Hepatic stellate cell (primary cell): ENCODE measurements around the gene PRKACA.
"Not testable (repeated sequence)": the region's sequence is repeated elsewhere in the genome, so short reads cannot be mapped to it uniquely, and the experiment has no call there.

Source experiments
- DNase-seq: peaks from one replicate; pipeline ENCODE4 v3.0.0; 2011; ENCODE audit warnings: low spot score

The PRKACA gene

DNA sequence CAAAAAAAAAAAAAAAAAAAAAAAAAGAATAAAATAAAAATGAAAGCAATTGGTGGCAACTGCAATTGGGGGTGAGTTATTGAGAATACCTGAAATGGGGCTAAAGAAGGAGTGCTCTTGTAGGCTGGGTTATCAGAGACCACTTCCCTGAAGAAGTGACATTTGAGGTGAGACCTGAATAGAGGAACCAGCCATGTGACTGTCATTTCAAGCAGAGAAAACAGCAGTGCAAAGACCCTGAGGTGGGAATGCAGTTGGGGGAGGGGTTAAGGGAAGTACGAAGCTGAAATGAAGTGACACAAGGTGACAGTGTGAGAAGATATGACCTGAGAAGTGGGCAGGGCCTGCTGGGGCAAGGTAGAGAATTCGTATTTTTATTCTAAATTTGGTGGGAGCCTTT, 51.4 kb downstream of the PRKACA start:
- DNase-seq: no peak

DNA sequence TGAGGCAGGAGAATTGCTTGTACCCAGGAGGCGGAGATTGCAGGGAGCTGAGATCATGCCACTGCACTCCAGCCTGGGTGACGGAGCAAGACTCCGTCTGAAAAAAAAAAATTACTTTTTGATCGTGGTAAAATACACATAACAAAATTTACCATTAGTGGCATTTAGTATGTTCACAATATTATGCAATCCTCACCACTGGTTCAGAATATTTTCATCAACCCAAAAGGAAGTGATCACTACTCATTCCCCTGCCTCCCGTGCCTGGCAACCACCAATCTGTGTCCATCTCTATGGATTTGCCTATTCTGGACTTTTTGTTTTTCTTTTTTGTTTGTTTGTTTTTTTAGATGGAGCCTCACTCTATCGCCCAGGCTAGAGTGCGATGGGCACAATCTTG, 54.5 kb downstream of the PRKACA start:
- no peak for DNase-seq

DNA sequence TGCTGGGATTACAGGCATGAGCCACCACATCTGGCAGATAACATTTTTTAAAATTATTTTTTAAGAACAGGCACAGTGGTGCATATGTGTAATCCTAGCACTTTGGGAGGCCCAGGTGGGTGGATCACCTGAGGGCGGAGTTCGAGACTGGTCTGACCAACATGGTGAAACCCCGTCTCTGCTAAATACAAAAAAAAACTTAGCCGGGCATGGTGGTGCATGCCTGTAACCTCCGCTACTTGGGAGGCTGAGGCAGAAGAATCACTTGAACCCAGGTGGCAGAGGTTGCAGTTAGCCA, 55.1 kb downstream of the PRKACA start:
- no peak for DNase-seq

DNA sequence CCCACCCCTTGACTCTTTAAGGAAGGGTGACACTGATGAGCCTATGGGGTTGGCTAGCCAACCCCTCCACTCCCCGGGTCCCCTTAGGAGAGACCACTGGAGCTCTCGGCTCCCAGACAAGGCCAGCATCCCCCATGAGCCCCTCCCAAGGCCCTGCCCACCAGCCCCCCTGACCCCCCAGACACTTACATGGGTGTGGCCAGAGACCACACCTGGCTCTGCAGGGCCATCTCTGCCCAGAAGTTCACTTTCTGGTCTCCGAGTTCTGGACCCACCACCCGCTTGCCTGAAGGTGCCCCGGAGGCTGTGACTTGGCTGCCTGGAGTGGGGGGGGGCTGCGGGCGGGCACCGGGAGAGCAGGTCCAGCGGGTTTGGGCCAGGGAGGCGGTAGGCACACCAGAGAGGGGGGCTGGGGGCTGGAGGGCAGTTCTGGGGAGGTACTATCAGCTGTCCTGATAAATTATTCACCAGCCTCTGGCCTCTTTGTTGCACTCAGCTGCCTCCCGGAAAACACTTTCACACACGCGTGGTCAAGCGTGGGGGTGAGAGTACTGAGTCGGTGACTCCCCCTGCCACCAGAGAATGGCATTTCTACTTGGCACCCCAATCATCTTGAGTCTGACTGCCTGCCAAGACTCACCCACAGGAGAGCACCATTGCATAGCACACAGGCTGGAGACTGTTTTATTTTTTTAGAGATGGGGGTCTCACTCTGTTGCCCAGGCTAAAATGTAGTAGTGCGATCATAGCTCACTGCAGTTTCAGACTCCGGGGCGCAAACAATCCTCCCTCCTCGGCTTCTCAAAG, 55.6 kb downstream of the PRKACA start, which contains the start of gene PALM3:
Gene PALM3, minus strand, starts transcription at position 326 of the 807 bp plus-strand sequence. Its CDS starts 96 bp downstream, at position 230.
- no peak for DNase-seq

DNA sequence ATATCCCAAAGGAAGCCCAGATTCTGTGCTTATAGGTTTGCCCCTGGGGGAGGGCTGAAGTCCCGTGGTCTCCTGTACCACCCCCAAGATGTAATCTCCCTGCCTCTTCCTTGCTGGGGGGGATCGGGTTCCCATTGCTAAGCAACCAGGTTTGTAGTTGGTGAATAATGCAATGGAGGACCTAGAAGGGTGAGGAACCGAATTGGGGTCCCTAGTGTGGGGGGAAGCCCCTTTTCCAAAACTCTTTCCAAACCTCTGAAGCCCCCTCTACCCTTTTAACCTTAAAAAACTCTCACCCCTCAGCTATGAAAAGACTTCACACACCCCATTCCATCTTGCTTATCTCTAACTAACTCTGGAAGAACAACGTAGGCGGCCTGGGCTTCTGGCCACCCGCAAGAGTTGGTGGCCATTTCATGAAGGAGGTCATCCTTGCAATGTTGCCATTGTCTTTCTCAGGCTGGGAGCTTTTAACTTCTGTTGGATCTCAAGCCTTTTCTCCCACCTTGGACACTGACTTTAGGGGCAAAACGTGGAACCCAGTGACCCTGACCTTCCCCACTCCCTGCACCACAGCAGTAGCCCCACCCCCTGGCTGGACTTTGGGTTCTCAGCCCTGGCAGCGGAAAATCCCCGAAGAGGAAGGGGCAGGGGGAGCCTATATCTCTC, 56.3 kb downstream of the PRKACA start:
- no peak for DNase-seq

DNA sequence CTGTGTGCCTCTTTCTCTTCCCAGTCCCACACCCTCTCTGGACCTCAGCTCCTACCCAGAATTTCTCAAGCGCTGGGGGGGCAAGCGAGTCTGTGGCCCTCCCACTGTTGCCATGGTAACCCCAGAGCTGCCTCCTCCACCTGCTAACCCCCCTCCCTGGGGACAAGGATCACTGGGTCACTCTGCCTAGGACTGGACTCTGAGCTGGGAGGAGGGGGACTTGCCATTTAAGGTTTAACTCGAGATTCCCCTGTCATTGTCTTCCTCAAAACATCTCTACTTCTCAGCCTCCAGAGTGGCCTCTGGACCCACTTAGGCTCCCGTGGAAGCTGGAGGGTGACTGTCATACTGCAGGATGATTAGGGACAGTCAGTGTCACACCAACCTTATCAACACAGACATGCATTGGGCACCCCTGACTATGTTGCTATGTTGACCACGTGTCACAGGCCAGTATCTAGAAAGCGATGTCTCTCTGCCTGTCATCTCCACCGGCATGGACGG, 57.9 kb downstream of the PRKACA start:
- DNase-seq: no peak

DNA sequence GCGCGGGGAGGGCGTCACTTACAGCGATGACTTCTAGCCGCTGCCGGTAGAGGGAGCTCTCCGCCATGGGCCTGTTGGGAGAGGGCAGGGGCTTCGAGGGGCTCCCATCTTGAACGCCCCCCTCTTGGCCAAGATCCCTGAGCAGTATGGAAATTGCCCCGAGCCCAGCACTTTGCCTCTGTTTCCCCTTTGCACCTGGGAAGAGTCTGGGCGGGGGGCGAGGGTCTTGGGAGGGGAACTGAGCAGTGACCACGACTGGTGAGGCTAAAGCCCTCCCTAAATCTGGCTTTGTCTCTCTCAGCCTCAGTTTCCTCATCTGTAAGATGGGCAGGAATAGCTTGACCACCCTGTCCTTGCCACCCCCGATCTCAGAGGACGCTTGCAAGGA, 58.5 kb downstream of the PRKACA start:
- no peak for DNase-seq

DNA sequence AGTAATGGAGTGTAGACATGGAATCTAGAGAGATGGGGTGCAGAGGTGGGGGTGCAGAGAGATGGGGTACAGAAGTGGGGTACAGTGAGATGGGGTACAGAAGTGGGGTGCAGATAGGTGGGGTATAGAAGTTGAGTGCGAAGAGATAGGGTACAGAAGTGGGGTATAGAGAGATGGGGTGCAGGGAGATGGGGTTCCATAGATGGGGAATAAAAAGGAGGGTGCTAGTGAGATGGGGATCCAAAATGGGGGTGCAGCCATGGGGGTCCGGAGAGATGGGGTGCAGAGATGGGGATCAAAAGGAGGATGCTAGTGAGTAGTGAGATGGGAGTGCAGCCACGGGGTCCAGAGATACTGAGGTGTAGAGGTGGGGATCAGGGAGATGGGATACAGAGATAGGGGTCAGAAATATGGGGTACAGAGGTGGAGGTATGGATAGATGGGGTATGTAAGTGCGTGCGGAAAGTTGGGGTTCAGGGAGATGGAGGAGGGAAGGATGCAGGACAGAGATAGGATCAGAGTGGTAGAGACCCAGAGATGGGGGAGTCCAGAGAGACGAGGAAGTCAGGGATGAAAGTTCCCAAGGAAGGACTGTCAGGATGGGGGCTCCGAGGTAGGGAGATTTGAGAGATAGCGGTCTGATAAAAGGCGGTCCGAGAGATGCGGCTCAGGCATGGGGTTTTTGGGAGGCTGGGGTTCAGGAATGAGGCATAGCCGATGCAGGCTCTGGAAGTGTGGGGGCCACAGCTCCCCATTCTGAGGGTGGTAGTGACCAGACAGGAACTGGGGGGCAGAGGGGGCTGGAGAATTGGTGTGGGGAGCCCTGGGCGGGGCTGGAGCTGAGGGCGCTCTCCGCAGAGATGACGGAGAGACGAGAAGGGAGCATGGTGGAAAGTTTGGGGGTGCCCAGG, 59.1 kb downstream of the PRKACA start:
- DNase-seq: no peak

DNA sequence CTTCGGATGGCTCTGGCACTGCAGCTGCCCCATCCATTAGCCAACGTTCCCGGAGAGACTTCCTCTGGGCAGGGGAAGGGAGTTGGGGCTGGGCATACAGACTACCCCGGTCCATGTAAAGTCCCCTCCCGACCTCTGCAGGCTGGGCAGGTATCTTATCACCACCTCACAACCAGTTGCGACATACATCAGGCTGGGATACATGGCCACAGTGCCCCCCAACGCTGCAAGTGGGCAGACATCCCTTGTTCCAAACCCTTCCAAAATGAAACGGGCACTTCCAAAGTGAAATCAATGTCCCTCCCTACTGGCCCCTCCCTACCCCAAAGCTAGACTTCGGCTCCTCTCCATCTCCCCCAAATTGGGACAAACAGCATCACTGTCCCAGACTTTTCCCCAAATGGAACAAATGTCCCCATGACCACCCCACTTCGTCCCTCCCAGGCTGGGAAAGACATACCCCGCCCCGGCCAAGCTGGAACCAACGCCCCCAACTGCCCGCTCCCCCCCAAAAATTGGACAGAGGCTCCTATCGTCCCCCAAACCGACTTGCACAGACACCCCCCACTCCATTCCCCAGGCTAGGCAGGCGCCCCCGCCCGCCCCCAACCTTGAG, 60.7 kb downstream of the PRKACA start:
- no peak for DNase-seq

DNA sequence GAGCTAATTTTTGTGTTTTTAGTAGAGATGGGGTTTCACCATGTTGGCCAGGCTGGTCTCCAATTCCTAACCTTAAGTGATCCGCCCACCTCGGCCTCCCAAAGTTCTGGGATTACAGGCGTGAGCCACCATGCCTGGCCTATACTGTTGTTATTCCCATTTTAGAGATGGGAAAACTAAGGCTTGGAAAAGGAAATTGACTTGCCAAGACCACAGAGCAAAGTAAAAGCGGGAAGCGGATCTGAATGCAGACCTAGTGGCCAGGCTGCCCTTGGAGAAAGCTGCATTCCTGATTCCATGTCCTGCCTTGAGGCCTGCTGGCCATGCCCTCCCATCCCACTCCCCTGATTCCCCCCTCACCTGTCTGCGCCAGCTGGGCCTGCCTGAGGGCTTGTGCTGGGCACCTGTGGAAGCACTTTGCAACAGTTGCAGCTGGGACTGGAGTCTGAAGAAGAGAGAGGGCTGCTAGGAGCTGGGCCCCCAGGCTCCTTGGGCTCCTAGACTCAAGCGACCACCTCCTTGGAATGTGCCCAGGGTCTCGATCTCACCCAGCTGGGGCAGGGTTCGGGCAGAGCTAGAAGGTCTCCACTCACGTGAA, 61.4 kb downstream of the PRKACA start:
- no peak for DNase-seq

DNA sequence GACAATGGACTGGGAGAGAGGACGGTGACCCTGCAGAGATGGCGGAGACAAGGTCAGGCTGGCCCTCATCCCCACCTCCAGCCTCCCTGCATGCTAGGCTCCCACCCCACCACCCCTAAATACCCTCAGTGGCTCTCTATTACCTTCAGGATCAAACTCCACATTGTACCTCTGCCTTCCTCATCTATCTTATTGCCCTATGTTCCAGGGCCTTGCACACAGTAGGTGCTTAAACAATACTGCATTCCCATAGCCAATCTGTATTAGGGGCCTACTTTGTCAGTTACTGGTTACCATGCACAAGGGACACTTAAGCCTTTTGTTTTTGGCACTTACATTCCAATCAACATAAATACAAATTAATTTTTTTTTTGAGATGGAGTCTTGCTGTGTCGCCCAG, 62.2 kb downstream of the PRKACA start:
- no peak for DNase-seq

DNA sequence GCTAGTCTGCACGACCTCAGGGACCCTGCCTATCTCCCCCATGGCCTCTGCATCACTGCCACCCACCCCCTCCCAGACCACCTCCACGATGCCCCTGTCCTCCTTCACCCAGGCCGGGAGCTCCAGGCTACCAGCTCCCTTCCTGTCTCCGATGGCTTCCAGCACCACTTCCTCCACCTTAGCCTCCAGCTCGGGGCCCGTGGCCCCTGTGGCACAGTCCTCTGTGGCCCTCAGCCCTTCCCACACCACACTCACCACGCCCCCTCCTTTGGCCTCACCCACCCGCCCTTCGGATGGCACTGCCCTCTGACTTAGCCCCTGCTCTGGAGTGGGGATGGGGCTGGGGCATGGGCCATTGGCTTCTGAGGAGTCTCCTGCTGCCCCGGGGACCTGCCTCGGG, 62.8 kb downstream of the PRKACA start:
- DNase-seq: no peak

DNA sequence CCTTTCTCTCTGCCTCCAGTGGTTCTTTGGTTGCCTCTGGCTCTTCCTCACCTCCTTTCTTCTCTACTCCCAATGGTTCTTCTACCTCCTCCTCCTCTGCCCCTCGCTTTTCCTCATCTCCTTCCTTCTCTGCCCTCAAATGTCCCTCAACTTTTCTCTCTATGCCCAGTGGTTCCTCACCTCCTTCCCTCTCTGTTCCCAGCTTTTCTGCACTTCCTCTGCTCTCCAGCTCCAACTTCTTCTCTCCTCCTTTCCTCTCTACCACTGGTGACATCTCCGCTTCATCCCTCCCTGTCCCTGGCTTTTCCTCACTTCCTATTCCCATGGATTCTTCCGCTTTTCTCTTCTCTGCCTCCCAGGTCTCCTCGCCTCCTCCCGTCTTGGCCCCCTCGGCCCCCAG, 63.5 kb downstream of the PRKACA start:
- DNase-seq: no peak

DNA sequence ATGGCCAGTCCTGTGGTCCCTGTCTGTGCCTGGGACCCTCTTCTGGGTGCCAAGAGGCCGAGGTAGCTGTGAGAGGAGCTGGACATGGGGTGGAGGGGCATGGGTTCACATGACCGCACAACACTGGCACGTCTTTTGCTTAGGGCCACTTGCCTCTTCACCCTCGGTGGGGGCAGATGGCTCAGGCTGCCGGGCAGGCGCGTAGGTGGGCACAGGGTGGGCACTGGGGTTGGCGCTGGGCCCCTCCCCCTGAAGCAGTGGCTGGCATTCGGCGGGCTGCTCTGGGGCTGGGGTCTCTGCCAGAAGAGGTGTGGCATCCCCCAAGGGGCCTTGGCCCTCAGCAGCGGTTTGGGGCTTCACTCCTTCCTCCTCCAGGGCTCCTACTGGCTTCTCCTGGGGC, 64.1 kb downstream of the PRKACA start:
- no peak for DNase-seq

DNA sequence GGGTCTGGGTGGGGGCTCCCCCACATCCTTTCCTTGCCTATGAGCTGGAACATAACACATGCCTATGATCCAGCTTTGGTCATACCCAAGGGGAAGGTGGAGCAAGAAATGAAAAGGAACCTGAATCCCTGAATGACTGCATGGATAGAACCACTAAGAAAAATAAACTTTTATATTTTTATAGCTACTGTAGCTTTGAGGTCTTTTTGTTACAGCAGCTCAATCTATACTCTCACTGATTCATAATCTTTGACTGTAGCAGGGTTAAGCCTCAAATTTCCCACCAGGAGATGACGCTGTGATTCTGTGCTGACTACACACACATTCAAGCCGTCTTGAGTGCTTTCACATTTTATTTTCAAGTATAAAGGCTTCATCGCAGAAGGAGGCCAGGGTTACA, 64.5 kb downstream of the PRKACA start:
- no peak for DNase-seq

DNA sequence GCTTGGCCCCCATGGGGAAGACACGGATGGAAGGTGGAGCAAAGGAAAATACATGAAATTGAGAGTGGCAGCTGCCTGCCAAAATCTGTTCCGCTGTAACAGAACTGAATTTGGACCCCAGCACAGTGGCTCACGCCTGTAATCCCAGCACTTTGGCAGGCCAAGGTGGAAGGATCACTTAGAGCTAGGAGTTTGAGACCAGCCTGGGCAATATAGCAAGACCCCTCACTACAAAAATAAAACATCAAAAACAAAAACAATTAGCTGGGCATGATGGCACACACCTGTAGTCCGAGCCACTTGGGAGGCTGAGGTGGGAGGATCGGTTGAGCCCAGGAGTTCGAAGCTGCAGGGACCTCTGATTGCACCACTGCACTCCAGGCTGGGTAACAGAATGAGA, 65.1 kb downstream of the PRKACA start:
- no peak for DNase-seq

DNA sequence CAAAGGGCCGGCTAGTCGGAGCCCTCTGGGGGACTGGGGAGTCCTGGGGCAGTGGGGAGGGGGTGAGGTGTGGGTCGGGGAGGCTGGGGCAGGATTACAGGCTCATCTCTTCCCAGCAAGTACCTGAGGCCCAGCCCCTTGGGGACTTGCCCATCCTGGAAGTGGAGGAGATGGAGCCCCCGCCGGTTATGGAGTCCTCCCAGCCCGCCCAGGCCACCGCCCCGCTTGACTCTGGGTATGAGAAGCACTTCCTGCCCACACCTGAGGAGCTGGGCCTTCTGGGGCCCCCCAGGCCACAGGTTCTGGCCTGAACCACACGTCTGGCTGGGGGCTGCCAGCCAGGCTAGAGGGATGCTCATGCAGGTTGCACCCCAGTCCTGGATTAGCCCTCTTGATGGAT, 65.6 kb downstream of the PRKACA start:
- DNase-seq: no peak

DNA sequence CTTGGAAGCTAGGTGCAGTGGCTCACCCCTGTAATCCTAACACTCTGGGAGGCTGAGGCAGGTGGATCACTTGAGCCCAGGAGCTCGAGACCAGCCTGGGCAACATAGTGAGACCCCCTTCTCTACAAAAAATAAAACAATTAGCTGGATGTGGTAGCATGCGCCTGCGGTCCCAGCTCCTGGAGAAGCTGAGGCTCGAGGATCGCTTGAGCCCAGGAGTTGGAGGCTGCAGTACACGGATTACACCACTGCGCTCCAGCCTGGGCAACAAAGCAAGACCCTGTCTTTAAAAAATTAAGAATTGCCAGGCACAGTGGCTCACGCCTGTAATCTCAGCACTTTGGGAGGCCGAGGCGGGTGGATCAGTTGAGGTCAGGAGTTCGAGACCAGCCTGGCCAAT, 66.6 kb downstream of the PRKACA start:
- DNase-seq: not testable (repeated sequence)

DNA sequence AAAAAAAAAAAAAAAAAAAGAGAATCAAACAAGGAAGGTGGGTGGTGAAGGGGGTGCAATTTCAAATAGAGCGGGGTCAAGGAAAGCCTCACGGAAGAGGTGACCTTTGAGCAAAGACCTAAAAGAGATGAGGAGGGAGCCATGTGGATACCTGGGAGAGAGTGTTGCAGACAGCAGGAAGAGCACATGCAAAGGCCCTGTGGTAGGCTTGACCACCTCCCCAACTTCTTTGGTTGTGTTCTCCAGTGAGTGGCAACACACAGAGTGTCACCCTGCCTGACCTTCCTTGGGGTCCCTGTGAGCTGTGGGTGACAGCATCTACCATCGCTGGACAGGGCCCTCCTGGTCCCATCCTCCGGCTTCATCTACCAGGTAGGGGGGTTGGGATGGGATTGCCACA, 67.0 kb downstream of the PRKACA start:
- no peak for DNase-seq

DNA sequence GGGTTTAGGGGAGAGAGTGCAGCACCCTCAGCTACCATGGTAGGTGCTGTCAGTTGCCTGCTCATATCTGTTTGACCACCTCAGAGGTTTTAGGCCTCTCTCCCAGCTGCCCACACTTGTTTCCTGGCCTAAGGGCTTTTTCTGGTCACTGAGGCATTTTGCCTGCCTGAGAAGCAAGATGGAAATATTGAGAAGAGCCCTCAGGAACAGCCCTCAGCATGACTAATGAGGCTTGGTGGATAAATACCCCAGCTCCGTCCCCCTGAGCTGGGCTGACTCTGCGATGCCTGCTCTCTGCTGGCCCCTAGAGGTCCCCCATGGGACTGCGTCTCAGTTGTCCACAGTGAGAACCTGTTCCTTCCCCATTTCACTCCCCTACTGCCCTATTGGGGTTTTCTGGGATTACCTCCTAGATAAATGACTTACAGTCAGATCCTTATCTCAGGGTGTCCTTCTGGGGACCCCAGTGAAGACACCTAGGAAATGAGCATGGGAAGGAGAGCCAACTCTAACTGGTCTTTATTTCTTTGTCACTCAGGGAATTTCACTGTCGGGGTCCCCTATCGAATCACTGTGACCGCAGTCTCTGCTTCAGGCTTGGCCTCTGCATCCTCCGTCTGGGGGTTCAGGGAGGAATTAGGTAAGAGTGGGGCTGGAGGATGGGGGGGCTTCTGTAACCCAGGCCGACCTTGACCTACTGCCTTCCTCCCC, 69.0 kb downstream of the PRKACA start:
- peak; percentile 63 for DNase-seq

DNA sequence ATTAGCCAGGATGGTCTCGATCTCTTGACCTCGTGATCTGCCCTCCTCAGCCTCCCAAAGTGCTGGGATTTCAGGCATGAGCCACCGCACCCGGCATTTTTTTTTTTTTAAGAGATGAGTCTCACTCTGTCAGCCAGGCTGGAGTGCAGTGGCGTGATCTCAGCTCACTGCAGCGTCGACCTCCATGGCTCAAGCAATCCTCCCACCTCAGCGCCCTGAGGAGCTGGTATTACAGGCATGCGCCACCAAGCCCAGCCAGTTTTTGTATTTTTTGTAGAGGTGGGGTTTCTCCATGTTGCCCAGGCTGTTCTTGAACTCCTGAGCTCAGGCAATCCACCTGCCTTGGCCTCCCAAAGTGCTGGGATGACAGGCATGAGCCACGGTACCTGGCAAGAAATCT, 69.7 kb downstream of the PRKACA start:
- not testable (repeated sequence) for DNase-seq
